OCI-LY7 (cell line): ENCODE results near the gene C9orf50. TPM values are rescaled to one million over a fixed set of nuclear protein-coding genes. Genes with fewer than 3 reads are reported as not detected.

ENCODE experiments used
- BruUV-seq: library from RNA; stranded (reverse); fragments of 400-500 nt; replicated peaks from 2 replicates; lab custom pipeline; 2021; lab: Mats Ljungman, UMichigan
- CTCF ChIA-PET: fragments of 300-600 bp; sonication (Branson Sonifier 250); formaldehyde crosslinking; loops from one replicate; lab custom pipeline; 2022; ENCODE audit warnings: antibody characterized with exemption; ENCODE audit not compliant: unreplicated experiment; lab: Charles Lee
- POLR2A ChIA-PET: fragments of 300-600 bp; sonication (Branson Sonifier 250); formaldehyde crosslinking; loops from one replicate; lab custom pipeline; 2022; ENCODE audit warnings: antibody characterized with exemption; lab: Charles Lee
- DNase-seq: peaks from one replicate; pipeline ENCODE4 v3.0.0-alpha.2; 2015; ENCODE audit warnings: low spot score
- H2AFZ ChIP-seq: fragments of 200-600 bp; sonication (generic), shearing (Covaris generic); 2 replicates; pipeline ENCODE4 v1.6.1; 2014; ENCODE audit warnings: mild to moderate bottlenecking, antibody characterized with exemption, low read length, moderate library complexity
- H3K27ac ChIP-seq: fragments of 200-600 bp; sonication (generic); 2 replicates; pipeline ENCODE4 v1.5.1; 2014; ENCODE audit warnings: mixed run types, low read depth, mild to moderate bottlenecking, moderate library complexity, low read length, inconsistent platforms; ENCODE audit not compliant: poor library complexity, severe bottlenecking
- H3K36me3 ChIP-seq: fragments of 200-600 bp; sonication (generic); 2 replicates; pipeline ENCODE4 v1.6.1; 2014; ENCODE audit warnings: mild to moderate bottlenecking, antibody characterized with exemption, low read length, moderate library complexity, mixed read lengths; ENCODE audit not compliant: insufficient read depth
- H3K4me1 ChIP-seq: fragments of 200-600 bp; sonication (generic); 2 replicates; pipeline ENCODE4 v1.5.1; 2014; ENCODE audit warnings: mild to moderate bottlenecking, low read length; ENCODE audit not compliant: insufficient read depth, poor library complexity, severe bottlenecking
- H3K4me2 ChIP-seq: fragments of 200-600 bp; sonication (generic); 2 replicates; pipeline ENCODE4 v1.6.1; 2014; ENCODE audit warnings: mild to moderate bottlenecking, low read length
- H3K4me3 ChIP-seq: fragments of 200-600 bp; sonication (generic); 2 replicates; pipeline ENCODE4 v1.5.1; 2014; ENCODE audit warnings: mild to moderate bottlenecking, low read depth, low read length; ENCODE audit not compliant: poor library complexity, severe bottlenecking
- H3K79me2 ChIP-seq: fragments of 200-600 bp; sonication (generic); 2 replicates; pipeline ENCODE4 v1.6.1; 2016; ENCODE audit warnings: low read depth, mild to moderate bottlenecking, low read length, moderate library complexity, mixed read lengths; ENCODE audit not compliant: insufficient read depth
- H3K9me2 ChIP-seq: fragments of 200-600 bp; sonication (generic); 2 replicates; pipeline ENCODE4 v1.6.1; 2016; ENCODE audit warnings: mild to moderate bottlenecking, low read length, mixed read lengths; ENCODE audit not compliant: insufficient read depth
- H3K9me3 ChIP-seq: fragments of 200-600 bp; sonication (generic); 2 replicates; pipeline ENCODE4 v1.6.1; 2014; ENCODE audit warnings: mild to moderate bottlenecking, mixed run types, low read length, mixed read lengths
- H4K20me1 ChIP-seq: fragments of 200-600 bp; sonication (generic); 2 replicates; pipeline ENCODE4 v1.6.1; 2014; ENCODE audit warnings: mild to moderate bottlenecking, antibody characterized with exemption, low read length, moderate library complexity, mixed read lengths; ENCODE audit not compliant: insufficient read depth
- EZH2phosphoT487 ChIP-seq: fragments of 200-600 bp; sonication (generic); IDR thresholded peaks from 2 replicates; pipeline ENCODE4 v1.6.1; 2018; ENCODE audit warnings: low read depth, borderline replicate concordance, mild to moderate bottlenecking, mixed run types, antibody characterized with exemption, low read length, moderate library complexity, mixed read lengths
- intact Hi-C: fragments of 100-400 bp; cut with micrococcal nuclease; formaldehyde crosslinking; loops from one replicate; pipeline ENCODE4 v1.10.0; 2022; ENCODE audit not compliant: unreplicated experiment
- total RNA-seq, 2 experiments: library from RNA; depleted of rRNA in 1 of 2; stranded (reverse); fragments of >200 nt in 1 of 2; shearing (Covaris generic) in 1 of 2; gene quantifications; 2 replicates each; pipeline ENCODE4 v1.2.3, GENCODE V29; 2014 to 2022
- TF ChIP-seq, protein P1 (sequence below): fragments of 200-600 bp; sonication (generic); conservative IDR thresholded peaks from 2 replicates; pipeline ENCODE4 v1.5.1; 2014; ENCODE audit warnings: mild to moderate bottlenecking, antibody characterized with exemption, low read length, moderate library complexity, mixed read lengths

C9orf50 gene
- total RNA-seq, 2 experiments from 2014 or later: not detected

DNA sequence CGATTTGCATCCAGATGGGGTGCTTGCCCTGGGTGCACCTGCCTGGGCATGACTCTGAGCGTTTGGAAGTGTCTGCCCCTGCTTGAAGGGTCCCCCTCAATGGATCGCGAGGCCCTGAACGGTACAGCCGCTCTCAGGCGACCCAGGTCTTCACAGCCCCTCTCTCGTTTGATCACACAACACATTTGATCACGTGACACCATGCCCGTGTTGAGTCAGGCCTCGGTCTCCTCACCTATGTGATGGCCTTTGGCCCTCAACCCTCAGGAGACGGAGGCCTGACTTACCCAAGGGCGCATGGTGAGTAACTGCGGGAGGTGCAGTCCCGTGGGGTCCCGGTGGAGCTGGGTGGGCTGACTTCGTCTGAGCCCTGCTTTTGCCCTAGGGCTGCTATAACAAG lies 24.0 kb upstream of the C9orf50 start:
- Histone ChIP-seq H3K4me2 (no peak overlapping the region), H3K4me3 (no peak overlapping the region), H4K20me1 (no peaks in the 10 kb centered on the region), H3K27ac (no peak overlapping the region), H3K36me3 (no peaks in the 10 kb centered on the region), H3K9me3 (no peaks in the 10 kb centered on the region), H3K79me2 (peaks cover 12% of the 10 kb centered on the region), H3K4me1 (peaks cover 11% of the 10 kb centered on the region), H3K9me2 (no peaks in the 10 kb centered on the region), H2AFZ (no peak overlapping the region)
- TF ChIP-seq, protein P1, sequence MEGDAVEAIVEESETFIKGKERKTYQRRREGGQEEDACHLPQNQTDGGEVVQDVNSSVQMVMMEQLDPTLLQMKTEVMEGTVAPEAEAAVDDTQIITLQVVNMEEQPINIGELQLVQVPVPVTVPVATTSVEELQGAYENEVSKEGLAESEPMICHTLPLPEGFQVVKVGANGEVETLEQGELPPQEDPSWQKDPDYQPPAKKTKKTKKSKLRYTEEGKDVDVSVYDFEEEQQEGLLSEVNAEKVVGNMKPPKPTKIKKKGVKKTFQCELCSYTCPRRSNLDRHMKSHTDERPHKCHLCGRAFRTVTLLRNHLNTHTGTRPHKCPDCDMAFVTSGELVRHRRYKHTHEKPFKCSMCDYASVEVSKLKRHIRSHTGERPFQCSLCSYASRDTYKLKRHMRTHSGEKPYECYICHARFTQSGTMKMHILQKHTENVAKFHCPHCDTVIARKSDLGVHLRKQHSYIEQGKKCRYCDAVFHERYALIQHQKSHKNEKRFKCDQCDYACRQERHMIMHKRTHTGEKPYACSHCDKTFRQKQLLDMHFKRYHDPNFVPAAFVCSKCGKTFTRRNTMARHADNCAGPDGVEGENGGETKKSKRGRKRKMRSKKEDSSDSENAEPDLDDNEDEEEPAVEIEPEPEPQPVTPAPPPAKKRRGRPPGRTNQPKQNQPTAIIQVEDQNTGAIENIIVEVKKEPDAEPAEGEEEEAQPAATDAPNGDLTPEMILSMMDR: no peak
- no peak for TF ChIP-seq EZH2phosphoT487
- intact Hi-C loops: loop anchor here (5.0 kb wide), 1 partner anchor 92 kb away; no protein-coding TSS in a partner anchor
- DNase-seq: no peak
- CTCF ChIA-PET: no interaction called here
- POLR2A ChIA-PET: no interaction called here
- BruUV-seq: no TSS peak

GRCh38 chr9:129644365-129644764 lies 23.5 kb upstream of the C9orf50 start:
- intact Hi-C loops: loop anchor here (5.0 kb wide), 1 partner anchor 93 kb away; no protein-coding TSS in a partner anchor
- Histone ChIP-seq H3K4me3 (no peak overlapping the region), H3K4me1 (peaks cover 11% of the 10 kb centered on the region), H3K36me3 (peaks cover 3% of the 10 kb centered on the region; the same call in 1 of the 2 replicates), H3K79me2 (peaks cover 12% of the 10 kb centered on the region), H3K9me3 (no peaks in the 10 kb centered on the region), H4K20me1 (no peaks in the 10 kb centered on the region), H3K27ac (no peak overlapping the region), H2AFZ (no peak overlapping the region), H3K4me2 (no peak overlapping the region), H3K9me2 (no peaks in the 10 kb centered on the region)
- BruUV-seq: no TSS peak
- DNase-seq: no peak
- TF ChIP-seq, protein P1: no peak
- no peak for TF ChIP-seq EZH2phosphoT487
- POLR2A ChIA-PET: no interaction called here
- CTCF ChIA-PET: no interaction called here

DNA sequence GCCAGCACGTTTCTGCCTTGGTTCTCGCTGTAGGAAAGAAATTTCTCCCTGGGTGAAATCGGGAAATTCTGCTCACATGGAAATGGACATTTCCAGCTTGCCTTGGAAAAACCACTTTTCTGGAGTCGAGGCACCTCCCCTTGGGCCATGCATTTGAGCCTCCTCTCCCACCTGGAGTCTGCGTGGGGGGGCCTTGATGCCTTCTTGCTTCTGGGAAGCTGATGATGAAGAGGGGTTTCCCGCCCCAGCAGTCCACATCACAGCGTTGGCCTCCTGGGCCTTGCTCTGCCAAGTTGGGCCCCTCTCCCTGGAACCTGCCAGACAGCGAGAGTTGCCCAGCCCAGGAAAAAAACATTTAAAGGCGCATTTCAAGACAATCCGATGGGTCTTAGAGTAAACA lies 22.8 kb upstream of the C9orf50 start:
- Histone ChIP-seq H3K9me3 (no peaks in the 10 kb centered on the region), H3K79me2 (peaks cover 12% of the 10 kb centered on the region), H2AFZ (no peak overlapping the region), H4K20me1 (no peaks in the 10 kb centered on the region), H3K4me2 (no peak overlapping the region), H3K27ac (no peak overlapping the region), H3K9me2 (no peaks in the 10 kb centered on the region), H3K4me3 (no peak overlapping the region), H3K36me3 (peaks cover 9% of the 10 kb centered on the region), H3K4me1 (peaks cover 11% of the 10 kb centered on the region)
- POLR2A ChIA-PET: no interaction called here
- BruUV-seq: no TSS peak
- no peak for TF ChIP-seq EZH2phosphoT487
- TF ChIP-seq, protein P1: no peak
- CTCF ChIA-PET: no interaction called here
- no peak for DNase-seq
- intact Hi-C loops: loop anchor here (2.0 to 5.0 kb wide), 2 partner anchors 94 to 141 kb away; no protein-coding TSS in a partner anchor
